Measurements from ENCODE around the gene WAPL. TPM values are rescaled to one million over a fixed set of nuclear protein-coding genes. Genes with fewer than 3 reads are reported as not detected.
"Not testable (repeated sequence)": the region's sequence is repeated elsewhere in the genome, so short reads cannot be mapped to it uniquely, and the experiment has no call there.

Gene WAPL
- total RNA-seq, result 49.6 and 53.4 TPM in 2 replicates

DNA sequence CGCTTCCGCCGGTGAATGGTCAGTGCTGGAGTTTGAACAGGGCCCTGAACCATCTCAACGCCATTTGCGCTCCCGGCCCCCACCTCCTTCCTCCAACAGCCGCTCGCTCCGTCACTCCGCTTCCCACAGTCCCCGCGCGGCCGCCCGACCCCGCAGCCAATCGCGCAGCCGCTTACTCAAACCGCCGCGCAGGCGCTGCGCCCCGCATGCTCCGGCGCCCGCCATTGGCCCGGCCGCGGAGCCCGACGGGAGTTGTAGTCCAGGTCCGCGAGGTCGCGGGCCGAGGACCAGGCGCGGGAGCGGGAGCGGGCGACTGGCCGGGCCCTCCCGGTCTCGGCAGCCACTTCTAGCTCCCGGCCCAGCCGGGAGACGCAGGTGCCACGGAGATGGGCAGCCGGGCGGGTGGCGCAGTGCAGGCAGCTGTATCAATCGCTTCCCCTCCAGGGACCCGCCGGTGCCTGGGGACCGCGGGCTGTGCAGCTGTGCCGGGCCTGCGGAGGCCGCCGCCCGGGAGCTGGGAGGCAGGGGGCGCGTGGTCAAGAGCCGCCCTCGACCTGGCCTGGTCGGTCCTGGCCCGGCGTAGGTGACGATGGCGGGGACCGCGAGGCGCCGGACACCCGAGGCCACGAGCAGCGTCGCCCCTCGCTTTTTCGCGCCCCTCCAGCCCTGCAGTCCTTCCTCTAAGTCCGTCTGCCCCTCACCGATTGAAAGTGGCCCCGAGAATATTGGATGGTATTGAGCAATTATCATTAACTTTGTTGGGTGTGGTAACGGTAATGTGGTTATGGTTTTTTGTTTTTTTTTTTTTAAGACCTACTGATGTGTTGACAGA lies at the start of gene WAPL:
WAPL (minus strand) TSS at position 115 of the 832 bp plus-strand sequence. CDS start 3,723 bp downstream, outside the sequence.
- intact Hi-C loops (cut with micrococcal nuclease), result loop anchor here (1.0 to 5.0 kb wide), 6 partner anchors 15 to 570 kb away; partner anchors contain the start of gene GLUD1

GRCh38 chr10:86569335-86569734 lies 47.7 kb upstream of the WAPL start:
- intact Hi-C loops (cut with micrococcal nuclease), result no loop called here

GRCh38 chr10:86566518-86566917 lies 44.9 kb upstream of the WAPL start:
- intact Hi-C loops (cut with micrococcal nuclease), result not testable (repeated sequence)

DNA sequence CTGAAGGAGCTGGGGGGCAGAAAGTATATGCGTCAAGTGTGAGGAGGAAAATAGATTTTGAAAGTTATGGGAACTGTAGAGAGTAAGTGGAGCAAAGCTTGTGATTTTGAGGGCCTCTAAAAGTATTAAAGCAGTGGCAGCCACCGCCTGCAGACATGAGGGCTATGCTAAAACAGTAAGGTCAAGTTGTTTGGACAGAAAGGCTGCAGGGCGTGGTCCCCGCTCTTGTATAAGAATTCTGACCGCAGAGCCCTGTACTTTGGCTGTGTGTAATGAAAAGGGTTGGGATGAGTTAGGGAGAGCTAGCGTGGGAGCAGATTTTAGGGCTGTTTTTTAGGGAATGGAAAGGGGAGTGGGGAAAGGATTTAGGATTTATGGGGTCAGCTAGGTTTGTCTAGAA lies 41.7 kb upstream of the WAPL start:
- intact Hi-C loops (cut with micrococcal nuclease), result not testable (repeated sequence)

- intact Hi-C loops (cut with micrococcal nuclease), result not testable (repeated sequence)
These were observed 37.1 kb upstream of the WAPL start for GRCh38 chr10:86558695-86559094.

- intact Hi-C loops (cut with micrococcal nuclease), result no loop called here
These were observed 35.5 kb upstream of the WAPL start for GRCh38 chr10:86556933-86557649.

DNA sequence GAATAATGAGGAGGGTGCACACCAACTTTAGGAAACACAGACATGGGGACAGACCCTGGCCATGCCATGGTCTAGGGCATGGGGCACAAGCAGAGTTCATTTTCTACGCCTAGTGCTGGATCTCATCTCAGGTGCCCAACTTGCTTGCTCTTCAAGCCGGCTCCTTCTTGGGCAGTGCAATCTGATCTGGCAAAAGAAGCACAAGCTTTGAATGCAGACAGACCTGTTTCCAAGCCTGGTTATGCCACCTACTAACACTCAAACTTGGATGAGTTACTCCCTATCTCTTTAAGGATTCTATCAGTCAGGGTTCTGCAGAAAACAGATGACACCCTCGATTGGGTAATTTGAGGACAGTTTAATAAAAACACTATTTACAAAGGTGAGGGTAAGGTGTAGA lies 34.9 kb upstream of the WAPL start:
- intact Hi-C loops (cut with micrococcal nuclease), result no loop called here

DNA sequence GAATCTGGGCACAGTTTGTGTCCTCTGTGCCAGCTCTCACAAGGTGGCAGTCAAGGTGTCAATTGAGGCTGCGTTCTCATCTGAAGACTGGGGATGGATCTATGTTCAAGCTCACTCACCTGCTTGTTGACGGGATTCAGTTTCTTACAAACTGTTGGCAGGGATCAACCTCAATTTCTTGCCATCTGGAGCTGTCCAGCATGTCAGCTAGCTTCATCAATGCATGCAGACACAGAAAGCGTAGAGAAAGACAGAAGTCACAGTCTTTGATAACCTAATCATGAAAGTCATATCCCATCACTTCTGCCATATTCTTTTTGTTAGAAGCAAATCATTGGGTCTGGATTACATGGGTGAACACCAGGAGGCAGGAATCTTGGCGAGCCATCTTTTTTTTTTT lies 32.0 kb upstream of the WAPL start:
- intact Hi-C loops (cut with micrococcal nuclease), result no loop called here

GRCh38 chr10:86553213-86553612 lies 31.6 kb upstream of the WAPL start:
- intact Hi-C loops (cut with micrococcal nuclease), result no loop called here

DNA sequence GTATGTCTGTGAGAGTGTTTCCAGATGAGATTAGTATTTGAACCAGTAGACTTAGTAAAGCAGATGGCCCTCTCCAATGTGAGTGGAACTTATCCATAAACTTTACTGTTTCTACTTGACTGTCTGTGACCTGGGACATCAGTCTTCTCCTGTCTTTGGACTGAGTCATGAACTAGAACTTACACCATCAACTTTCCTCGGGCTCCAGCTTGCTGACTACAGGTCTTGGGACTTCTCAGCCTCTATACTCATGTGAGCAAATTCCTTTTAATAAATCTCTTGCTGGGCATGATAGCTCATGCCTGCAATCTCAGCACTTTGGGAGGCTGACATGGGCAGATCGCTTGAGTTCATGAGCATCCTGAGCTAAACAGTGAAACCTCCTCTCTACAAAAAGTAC lies 25.7 kb upstream of the WAPL start:
- intact Hi-C loops (cut with micrococcal nuclease), result no loop called here

GRCh38 chr10:86545101-86545500 lies 23.5 kb upstream of the WAPL start:
- intact Hi-C loops (cut with micrococcal nuclease), result no loop called here

DNA sequence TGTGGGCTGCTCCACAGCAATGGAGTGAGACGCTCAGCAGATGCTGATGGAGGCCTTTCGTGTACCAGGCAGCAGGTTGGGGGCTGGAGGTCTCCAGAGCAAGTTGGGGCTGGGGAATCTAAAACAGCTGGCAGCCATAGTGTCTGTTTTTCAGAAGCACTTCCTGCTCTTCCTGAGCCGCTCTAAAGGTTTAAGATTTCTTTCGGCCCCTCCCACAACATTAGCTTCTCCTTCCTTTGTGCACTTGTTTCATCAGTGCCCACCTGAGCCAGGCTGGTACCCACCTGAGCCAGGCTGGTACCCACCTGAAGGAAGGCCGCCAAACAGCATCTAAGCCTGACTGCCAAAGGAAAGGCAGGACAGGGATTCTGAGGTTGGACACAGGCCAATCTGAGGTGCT lies 18.4 kb upstream of the WAPL start:
- intact Hi-C loops (cut with micrococcal nuclease), result no loop called here

DNA sequence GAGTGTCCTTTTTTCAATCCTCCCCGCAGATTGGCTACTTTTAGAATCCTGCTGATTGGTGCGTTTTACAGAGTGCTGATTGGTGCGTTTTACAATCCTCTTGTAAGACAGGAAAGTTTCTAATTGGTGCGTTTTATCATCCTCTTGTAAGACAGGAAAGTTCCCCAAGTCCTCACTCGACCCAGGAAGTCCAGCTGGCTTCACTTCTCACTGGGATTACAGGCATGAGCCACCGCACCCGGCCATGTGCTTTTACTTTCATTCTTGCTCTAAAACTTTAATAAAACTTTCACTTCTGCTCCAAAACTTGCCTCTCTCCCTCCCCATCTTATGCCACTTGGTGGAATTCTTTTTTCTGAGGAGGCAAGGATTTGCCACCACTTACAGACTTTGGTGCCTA lies 17.0 kb upstream of the WAPL start:
- intact Hi-C loops (cut with micrococcal nuclease), result no loop called here

- intact Hi-C loops (cut with micrococcal nuclease), result not testable (repeated sequence)
These were observed 16.4 kb upstream of the WAPL start for GRCh38 chr10:86538040-86538439.

DNA sequence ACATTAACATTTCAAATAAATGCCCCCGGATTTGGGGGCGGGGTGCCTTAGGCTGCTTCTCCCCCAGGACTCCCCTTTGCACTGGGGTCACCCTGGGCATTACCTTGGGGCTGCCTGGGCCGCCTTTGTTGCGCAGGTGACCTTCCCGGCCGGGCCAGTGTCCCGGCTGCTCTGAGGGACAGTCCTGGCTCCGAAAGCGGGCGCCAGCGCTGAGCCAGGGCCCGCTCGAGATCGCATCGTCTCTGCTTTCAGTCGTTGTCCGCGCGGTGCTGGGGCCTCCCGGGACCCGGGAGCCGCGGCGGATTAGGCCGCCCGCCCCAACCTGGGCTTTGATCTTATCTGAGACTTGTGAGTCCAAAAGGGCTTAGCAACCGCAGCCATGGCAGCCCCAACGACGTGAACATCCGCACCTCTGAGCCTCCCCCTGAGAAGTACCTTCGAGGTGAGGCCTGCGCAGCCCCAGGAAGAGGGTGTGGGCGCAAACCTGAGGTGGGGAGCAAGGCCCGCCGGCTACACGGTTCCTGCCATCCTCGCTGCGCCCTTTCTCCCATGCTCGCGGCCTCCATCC lies 14.8 kb upstream of the WAPL start:
- intact Hi-C loops (cut with micrococcal nuclease), result loop anchor here (2.0 kb wide), 1 partner anchor 16 kb away; the partner anchor contains the start of gene WAPL

DNA sequence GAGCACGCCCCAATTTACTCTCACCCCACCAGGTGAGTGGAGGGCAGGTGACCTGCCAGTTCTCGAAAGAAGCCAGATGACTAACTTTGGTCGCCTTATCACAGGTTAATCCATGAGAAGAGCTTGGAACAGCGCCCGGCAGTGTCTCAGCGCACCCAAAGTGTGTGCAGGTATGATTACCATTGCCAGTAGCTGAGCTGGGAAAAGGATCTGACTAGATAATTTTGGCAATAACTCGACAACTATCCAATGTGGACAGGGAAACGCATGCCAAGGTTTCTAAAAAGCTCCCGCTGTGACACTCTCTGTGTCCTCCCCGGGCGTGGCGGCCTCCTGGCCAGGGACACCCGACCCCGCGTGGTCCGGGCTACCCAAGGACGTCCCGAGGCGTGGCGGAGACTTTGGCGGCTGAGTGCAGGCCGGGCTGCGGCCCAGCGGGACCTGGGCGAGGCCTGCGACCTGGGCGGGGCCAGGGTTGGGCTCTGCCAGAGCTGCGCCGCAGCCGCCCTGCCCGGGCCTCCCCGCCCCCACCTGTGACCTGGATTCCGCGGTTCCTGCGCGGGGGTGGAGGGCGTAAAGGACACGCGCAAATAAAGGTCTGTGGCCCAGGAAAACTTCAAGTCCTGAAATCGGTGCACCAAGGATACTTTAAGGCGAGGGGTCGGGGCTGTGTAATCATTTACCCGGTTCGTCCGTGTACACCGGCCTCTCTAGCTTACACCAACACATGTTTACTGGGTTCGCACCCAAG lies 13.7 kb upstream of the WAPL start:
- intact Hi-C loops (cut with micrococcal nuclease), result no loop called here

DNA sequence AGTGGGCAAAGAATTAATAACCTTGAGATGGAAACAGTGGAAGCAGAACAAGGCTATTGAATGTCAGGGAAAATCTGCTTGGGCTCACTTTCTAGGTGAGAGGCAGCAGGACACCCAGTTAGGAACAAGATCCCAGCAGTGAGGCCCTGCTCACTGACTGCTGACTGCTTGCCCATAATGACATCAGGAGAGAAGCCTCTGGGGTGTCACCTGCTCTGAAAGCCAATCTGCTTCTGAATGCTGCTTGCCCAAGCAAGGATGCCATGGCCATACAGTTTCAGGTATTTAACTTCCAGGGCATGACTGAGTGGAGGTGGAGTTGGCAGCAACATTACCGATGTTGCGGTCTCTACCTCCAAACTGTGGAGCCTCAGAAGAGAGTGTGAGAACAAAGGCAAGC lies 11.7 kb upstream of the WAPL start:
- intact Hi-C loops (cut with micrococcal nuclease), result no loop called here

DNA sequence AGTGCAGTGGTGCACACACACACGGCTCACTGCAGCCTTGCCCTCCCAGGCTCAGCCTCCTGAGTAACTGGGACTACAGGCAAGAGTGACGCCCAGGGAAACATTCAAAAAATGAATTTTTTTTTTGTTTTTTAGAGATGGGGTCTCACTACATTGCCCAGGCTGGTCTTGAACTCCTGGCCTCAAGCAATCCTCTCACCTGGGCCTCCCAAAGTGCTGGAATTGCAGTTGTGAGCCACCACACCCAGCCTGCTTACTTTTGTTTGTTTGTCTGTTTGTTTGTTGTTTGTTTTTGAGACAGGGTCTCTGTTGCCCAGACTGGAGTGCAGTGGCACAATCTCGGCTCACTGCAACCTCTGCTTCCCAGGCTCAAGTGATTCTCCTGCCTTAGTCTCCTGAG lies 7.1 kb upstream of the WAPL start:
- intact Hi-C loops (cut with micrococcal nuclease), result not testable (repeated sequence)

DNA sequence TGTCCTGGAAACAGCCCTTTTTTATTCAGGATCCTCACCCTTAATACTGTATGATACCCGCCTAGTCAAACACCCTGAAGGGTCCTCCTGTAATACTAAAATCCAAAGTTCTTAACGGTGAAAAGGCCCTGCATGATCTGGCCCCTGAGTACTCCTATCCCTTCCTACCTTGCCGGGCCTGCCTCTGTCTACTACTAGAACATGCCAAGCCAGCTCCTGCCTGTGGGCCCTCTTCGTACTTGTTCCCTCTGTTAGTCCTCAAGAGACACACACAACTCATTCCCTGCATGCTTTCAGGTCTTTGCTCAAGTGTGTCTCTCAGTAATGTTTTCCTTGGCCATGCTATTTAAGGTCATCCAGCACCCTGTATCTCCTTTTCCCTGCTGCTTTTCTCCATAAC lies 5.0 kb upstream of the WAPL start:
- intact Hi-C loops (cut with micrococcal nuclease), result no loop called here

DNA sequence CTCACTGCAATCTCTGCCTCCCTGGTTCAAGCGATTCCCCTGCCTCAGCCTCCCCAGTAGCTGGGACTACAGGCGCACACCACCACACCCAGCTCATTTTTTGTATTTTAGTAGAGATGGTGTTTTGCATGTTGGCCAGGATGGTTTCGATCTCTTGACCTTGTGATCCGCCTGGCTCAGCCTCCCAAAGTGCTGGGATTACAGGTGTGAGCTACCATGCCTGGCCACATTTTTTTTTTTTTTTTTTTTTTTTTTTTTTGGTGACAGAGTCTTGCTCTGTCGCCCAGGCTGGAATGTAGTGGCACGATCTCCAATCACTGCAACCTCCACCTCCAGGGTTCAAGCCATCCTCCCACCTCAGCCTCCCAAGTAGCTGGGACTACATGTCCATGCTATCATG lies 4.1 kb upstream of the WAPL start:
- intact Hi-C loops (cut with micrococcal nuclease), result not testable (repeated sequence)

DNA sequence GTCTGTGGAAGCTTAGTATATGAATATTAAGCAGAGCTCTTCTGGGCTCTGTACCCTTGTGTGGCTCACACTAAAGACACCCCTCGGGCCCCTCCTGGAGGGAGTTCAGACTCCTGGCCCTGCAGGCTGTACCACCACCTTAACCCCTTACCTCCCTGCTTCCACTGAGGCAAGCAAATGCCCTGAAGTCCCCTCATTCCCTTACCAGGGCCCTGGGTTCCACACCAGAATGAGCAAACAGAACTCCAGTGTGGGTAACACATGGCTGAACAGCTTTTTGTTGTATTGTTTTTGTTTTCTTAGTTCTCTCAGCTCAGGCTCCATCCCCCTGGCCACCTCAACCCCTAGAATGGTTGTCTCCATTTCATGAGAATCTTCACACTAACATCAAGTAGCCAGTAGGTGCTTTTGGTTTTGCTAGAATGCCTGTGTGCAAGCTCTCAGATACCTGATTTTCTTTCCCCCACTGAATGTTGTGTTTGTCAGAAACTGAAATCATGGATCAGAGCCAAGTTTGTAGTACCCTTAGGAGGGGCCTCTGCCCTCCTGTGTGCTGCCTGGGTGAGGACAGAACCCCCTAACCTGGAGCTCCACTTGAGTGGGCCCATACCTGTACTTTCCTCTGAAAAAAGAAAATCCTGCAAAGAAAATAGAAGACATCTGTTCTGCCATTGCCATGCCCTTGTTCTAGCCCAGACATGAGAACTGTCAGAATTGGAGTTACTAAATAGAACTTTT lies 2.8 kb upstream of the WAPL start:
- intact Hi-C loops (cut with micrococcal nuclease), result loop anchor here (5.0 kb wide), 1 partner anchor 568 kb away; the partner anchor contains the start of gene GLUD1

Measured in T-helper 2 cell treated with Interferon-gamma antibody and Interleukin-4, amounts not matched to agents 100 ng/mL and 5 ng/mL, for 36 hours (primary cell).